Neural progenitor cell (in vitro differentiated cells): ENCODE results near the gene CDHR2. TPM values are rescaled to one million over a fixed set of nuclear protein-coding genes. Genes with fewer than 3 reads are reported as not detected.

ENCODE experiments used
- DNase-seq: peaks from one replicate; pipeline ENCODE4 v3.0.0-alpha.2; 2016; ENCODE audit warnings: low spot score
- H2AFZ ChIP-seq: fragments of 200-600 bp; sonication (generic); replicated peaks from 2 replicates; pipeline ENCODE4 v1.6.1; 2016; ENCODE audit warnings: antibody characterized with exemption
- H3F3A ChIP-seq: fragments of 200-600 bp; sonication (generic); 2 replicates; pipeline ENCODE4 v1.6.1; 2016; ENCODE audit warnings: antibody characterized with exemption, low read depth
- H3K27ac ChIP-seq: fragments of 200-600 bp; sonication (generic); 2 replicates; pipeline ENCODE4 v1.5.1; 2016; ENCODE audit warnings: mild to moderate bottlenecking
- H3K27me3 ChIP-seq: fragments of 200-600 bp; sonication (generic); 2 replicates; pipeline ENCODE4 v1.6.1; 2016; ENCODE audit warnings: mild to moderate bottlenecking, moderate library complexity
- H3K36me3 ChIP-seq: fragments of 200-600 bp; sonication (generic); 2 replicates; pipeline ENCODE4 v1.5.1; 2016
- H3K4me1 ChIP-seq: fragments of 200-600 bp; sonication (generic); 2 replicates; pipeline ENCODE4 v1.6.1; 2016; ENCODE audit warnings: mixed run types
- H3K4me2 ChIP-seq: fragments of 200-600 bp; sonication (generic); 2 replicates; pipeline ENCODE4 v1.6.1; 2016
- H3K4me3 ChIP-seq: fragments of 200-600 bp; sonication (generic); 2 replicates; pipeline ENCODE4 v1.5.1; 2016
- H3K79me2 ChIP-seq: fragments of 200-600 bp; sonication (generic); 2 replicates; pipeline ENCODE4 v1.6.1; 2016; ENCODE audit warnings: low read depth
- H3K9ac ChIP-seq: fragments of 200-600 bp; sonication (generic); 2 replicates; pipeline ENCODE4 v1.6.1; 2016
- H3K9me3 ChIP-seq: fragments of 200-600 bp; sonication (generic); 2 replicates; pipeline ENCODE4 v1.5.1; 2016; ENCODE audit warnings: low read depth
- H4K20me1 ChIP-seq: fragments of 200-600 bp; sonication (generic); 2 replicates; pipeline ENCODE4 v1.6.1; 2016; ENCODE audit warnings: low read depth
- H3K27ac Mint-ChIP-seq: 3 replicates; pipeline ENCODE4 v1.8.0; 2021; ENCODE audit warnings: mixed read lengths
- H3K27me3 Mint-ChIP-seq: 2 replicates; pipeline ENCODE4 v1.8.0; 2022; ENCODE audit warnings: low read depth, mild to moderate bottlenecking, inconsistent platforms, moderate library complexity, mixed read lengths; ENCODE audit not compliant: insufficient read depth
- H3K36me3 Mint-ChIP-seq: 3 replicates; pipeline ENCODE4 v1.8.0; 2021; ENCODE audit warnings: mixed read lengths
- H3K4me1 Mint-ChIP-seq: 3 replicates; pipeline ENCODE4 v1.8.0; 2021; ENCODE audit warnings: mixed read lengths
- H3K4me3 Mint-ChIP-seq: 3 replicates; pipeline ENCODE4 v1.8.0; 2021; ENCODE audit warnings: mild to moderate bottlenecking, moderate library complexity, mixed read lengths
- H3K9me3 Mint-ChIP-seq: 3 replicates; pipeline ENCODE4 v1.8.0; 2020; ENCODE audit warnings: mixed read lengths
- CTCF ChIP-seq: fragments of 200-600 bp; sonication (generic); IDR thresholded peaks from 2 replicates; pipeline ENCODE4 v1.5.1; 2017; ENCODE audit warnings: antibody characterized with exemption, mild to moderate bottlenecking
- EZH2 ChIP-seq: fragments of 200-600 bp; sonication (generic); IDR thresholded peaks from 2 replicates; pipeline ENCODE4 v1.6.1; 2017; ENCODE audit warnings: antibody characterized with exemption, mild to moderate bottlenecking, moderate library complexity
- EZH2phosphoT487 ChIP-seq: fragments of 200-600 bp; sonication (generic); IDR thresholded peaks from 2 replicates; pipeline ENCODE4 v1.6.1; 2017; ENCODE audit warnings: antibody characterized with exemption
- total RNA-seq: library from RNA; depleted of rRNA; stranded (reverse); fragments of >200 nt; gene quantifications from 2 replicates; pipeline ENCODE4 v1.2.3, GENCODE V29; 2015; ENCODE audit warnings: low replicate concordance

The CDHR2 gene
- total RNA-seq, 1 donor from 2014 or later: not detected

GRCh38 chr5:176529116-176529740 is 19.9 kb upstream of the CDHR2 start:
- no peak overlapping the region for H3K27ac Mint-ChIP-seq
- Histone ChIP-seq H3K4me1 (no peaks in the 10 kb centered on the region), H3K9me3 (no peaks in the 10 kb centered on the region), H3K36me3 (no peaks in the 10 kb centered on the region), H3K27me3 (no peaks in the 10 kb centered on the region), H3K4me2 (no peak overlapping the region), H2AFZ (no peak overlapping the region), H3F3A (peaks cover 2% of the 10 kb centered on the region), H4K20me1 (peaks cover 45% of the 10 kb centered on the region), H3K4me3 (no peak overlapping the region), H3K79me2 (peaks cover 34% of the 10 kb centered on the region), H3K9ac (no peak overlapping the region), H3K27ac (no peak overlapping the region)
- no peak overlapping the region for H3K4me3 Mint-ChIP-seq
- TF ChIP-seq EZH2phosphoT487 (no peak), CTCF (no peak), EZH2 (no peak)
- H3K27me3 Mint-ChIP-seq: peaks cover 9% of the 10 kb centered on the region
- H3K36me3 Mint-ChIP-seq: peaks cover 6% of the 10 kb centered on the region
- H3K9me3 Mint-ChIP-seq: no peaks in the 10 kb centered on the region
- no peak for DNase-seq
- peaks cover 8% of the 10 kb centered on the region for H3K4me1 Mint-ChIP-seq

GRCh38 chr5:176529741-176530141 is 19.4 kb upstream of the CDHR2 start:
- Mint-ChIP-seq H3K4me3 (no peak overlapping the region), H3K27ac (no peak overlapping the region), H3K36me3 (peaks cover 6% of the 10 kb centered on the region), H3K4me1 (peaks cover 13% of the 10 kb centered on the region), H3K27me3 (peaks cover 9% of the 10 kb centered on the region), H3K9me3 (no peaks in the 10 kb centered on the region)
- Histone ChIP-seq H3K4me2 (no peak overlapping the region), H3K9me3 (no peaks in the 10 kb centered on the region), H3K9ac (no peak overlapping the region), H2AFZ (no peak overlapping the region), H3K36me3 (no peaks in the 10 kb centered on the region), H3F3A (peaks cover 2% of the 10 kb centered on the region), H3K27me3 (no peaks in the 10 kb centered on the region), H3K4me1 (peaks cover 2% of the 10 kb centered on the region), H3K27ac (no peak overlapping the region), H3K79me2 (peaks cover 39% of the 10 kb centered on the region), H3K4me3 (no peak overlapping the region), H4K20me1 (peaks cover 50% of the 10 kb centered on the region)
- no peak for TF ChIP-seq CTCF
- no peak for TF ChIP-seq EZH2
- TF ChIP-seq EZH2phosphoT487: no peak
- no peak for DNase-seq

- H2AFZ ChIP-seq: no peak overlapping the region
- peaks cover 2% of the 10 kb centered on the region for H3F3A ChIP-seq
- no peaks in the 10 kb centered on the region for H3K27me3 ChIP-seq
- Mint-ChIP-seq H3K4me1 (peaks cover 20% of the 10 kb centered on the region), H3K4me3 (no peak overlapping the region), H3K36me3 (peaks cover 5% of the 10 kb centered on the region), H3K27ac (no peak overlapping the region), H3K9me3 (no peaks in the 10 kb centered on the region), H3K27me3 (peaks cover 6% of the 10 kb centered on the region)
- H3K4me1 ChIP-seq: peaks cover 8% of the 10 kb centered on the region
- H3K4me3 ChIP-seq: no peak overlapping the region
- H3K27ac ChIP-seq: no peak overlapping the region
- H3K4me2 ChIP-seq: no peak overlapping the region
- TF ChIP-seq CTCF: no peak
- TF ChIP-seq EZH2phosphoT487: no peak
- TF ChIP-seq EZH2: no peak
- no peak overlapping the region for H3K9ac ChIP-seq
- H3K9me3 ChIP-seq: no peaks in the 10 kb centered on the region
- H4K20me1 ChIP-seq: peaks cover 58% of the 10 kb centered on the region
- H3K36me3 ChIP-seq: no peaks in the 10 kb centered on the region
- no peak for DNase-seq
- peaks cover 47% of the 10 kb centered on the region for H3K79me2 ChIP-seq
These were observed 18.7 kb upstream of the CDHR2 start for GRCh38 chr5:176530393-176530982.
